Neuronal stem cell (in vitro differentiated cells): ENCODE measurements around the gene COL25A1.

ENCODE experiments used
- DNase-seq: peaks from one replicate; pipeline ENCODE4 v3.0.0-alpha.2; 2013; ENCODE audit warnings: low spot score
- H2AFZ ChIP-seq: one replicate; pipeline ENCODE4 v1.6.1; 2013; ENCODE audit warnings: mild to moderate bottlenecking, low read length, inconsistent platforms
- H2AK5ac ChIP-seq: 2 replicates; pipeline ENCODE4 v1.6.1; 2013; ENCODE audit warnings: low read depth, mild to moderate bottlenecking, inconsistent platforms, low read length, moderate library complexity, mixed read lengths
- H2BK120ac ChIP-seq: 2 replicates; pipeline ENCODE4 v1.6.1; 2013; ENCODE audit warnings: low read depth, mild to moderate bottlenecking, inconsistent platforms, low read length, moderate library complexity, mixed read lengths
- H2BK12ac ChIP-seq: one replicate; pipeline ENCODE4 v1.6.1; 2013; ENCODE audit warnings: low read length, inconsistent platforms
- H2BK15ac ChIP-seq: 2 replicates; pipeline ENCODE4 v1.6.1; 2013; ENCODE audit warnings: mild to moderate bottlenecking, low read length, inconsistent platforms, mixed read lengths
- H2BK5ac ChIP-seq: one replicate; pipeline ENCODE4 v1.6.1; 2013; ENCODE audit warnings: inconsistent platforms, mild to moderate bottlenecking, low read length, moderate library complexity
- H3K14ac ChIP-seq: one replicate; pipeline ENCODE4 v1.6.1; 2013; ENCODE audit warnings: low read length, inconsistent platforms
- H3K18ac ChIP-seq: 2 replicates; pipeline ENCODE4 v1.6.1; 2013; ENCODE audit warnings: low read length, inconsistent platforms
- H3K23ac ChIP-seq: 2 replicates; pipeline ENCODE4 v1.6.1; 2013; ENCODE audit warnings: low read depth, mild to moderate bottlenecking, mixed read lengths, low read length, inconsistent platforms; ENCODE audit not compliant: poor library complexity
- H3K27ac ChIP-seq: replicated peaks from 3 replicates; pipeline ENCODE4 v1.5.1; 2013; ENCODE audit warnings: low read length, inconsistent platforms
- H3K27me3 ChIP-seq, 3 experiments: 2 replicates each; pipeline ENCODE4 v1.6.1; 2013; ENCODE audit warnings: low read length in 3 of 3, mild to moderate bottlenecking in 2 of 3, inconsistent platforms in 1 of 3, low read depth in 1 of 3, mixed read lengths in 1 of 3, moderate library complexity in 1 of 3; ENCODE audit not compliant: control insufficient read depth in 3 of 3, insufficient read depth in 3 of 3
- H3K36me3 ChIP-seq, 2 donors: replicated peaks in 1 of 2; 2 replicates each; pipeline ENCODE4 v1.6.1; 2013; ENCODE audit warnings: low read length in 2 of 2; ENCODE audit not compliant: control insufficient read depth in 2 of 2, insufficient read depth in 2 of 2
- H3K4ac ChIP-seq: 2 replicates; pipeline ENCODE4 v1.6.1; 2013; ENCODE audit warnings: inconsistent platforms, mild to moderate bottlenecking, low read length, moderate library complexity
- H3K4me1 ChIP-seq, 2 donors: 1 replicate in 1 of 2; 2 replicates in 1 of 2; pipeline ENCODE4 v1.6.1; 2013; ENCODE audit warnings: low read length in 2 of 2, low read depth in 1 of 2; ENCODE audit not compliant: control insufficient read depth in 2 of 2, insufficient read depth in 1 of 2
- H3K4me2 ChIP-seq: one replicate; pipeline ENCODE4 v1.6.1; 2013; ENCODE audit warnings: mild to moderate bottlenecking, low read length, inconsistent platforms; ENCODE audit not compliant: insufficient read depth, poor library complexity, severe bottlenecking
- H3K4me3 ChIP-seq, 2 donors: 2 replicates each; pipeline ENCODE4 v1.5.1; 2013; ENCODE audit warnings: low read length in 2 of 2, mild to moderate bottlenecking in 2 of 2, inconsistent platforms in 1 of 2, moderate library complexity in 1 of 2
- H3K79me1 ChIP-seq: one replicate; pipeline ENCODE4 v1.6.1; 2013; ENCODE audit warnings: low read depth, mild to moderate bottlenecking, inconsistent platforms, low read length, moderate library complexity
- H3K9ac ChIP-seq: one replicate; pipeline ENCODE4 v1.6.1; 2013; ENCODE audit warnings: mild to moderate bottlenecking, low read depth, low read length, inconsistent platforms; ENCODE audit not compliant: poor library complexity
- H3K9me3 ChIP-seq, 2 donors: replicated peaks in 1 of 2; 2 replicates each; pipeline versions ENCODE3 to v1.6.1; 2013; ENCODE audit warnings: low read length in 2 of 2, mild to moderate bottlenecking in 2 of 2, inconsistent platforms in 1 of 2, low read depth in 1 of 2, mixed read lengths in 1 of 2, moderate library complexity in 1 of 2; ENCODE audit not compliant: control insufficient read depth in 2 of 2, insufficient read depth in 1 of 2
- H4K8ac ChIP-seq: one replicate; pipeline ENCODE4 v1.6.1; 2013; ENCODE audit warnings: low read depth, mild to moderate bottlenecking, inconsistent platforms, low read length, moderate library complexity
- H4K91ac ChIP-seq: one replicate; pipeline ENCODE4 v1.6.1; 2013; ENCODE audit warnings: low read length, low read depth, mild to moderate bottlenecking, inconsistent platforms; ENCODE audit not compliant: poor library complexity
- WGBS, 2 donors: extraction: QIAGEN DNeasy Blood & Tissue Kit; methylation state at CpG; one replicate each; pipeline ENCODE4 v1.1.7; 2013; ENCODE audit warnings: missing lambda C conversion rate in 2 of 2, mixed read lengths in 1 of 2; ENCODE audit not compliant: insufficient read length in 2 of 2, insufficient replicate concordance in 1 of 2; ENCODE audit errors: extremely low coverage in 2 of 2; 5-methylcytosine and 5-hydroxymethylcytosine counted together

COL25A1 gene

DNA sequence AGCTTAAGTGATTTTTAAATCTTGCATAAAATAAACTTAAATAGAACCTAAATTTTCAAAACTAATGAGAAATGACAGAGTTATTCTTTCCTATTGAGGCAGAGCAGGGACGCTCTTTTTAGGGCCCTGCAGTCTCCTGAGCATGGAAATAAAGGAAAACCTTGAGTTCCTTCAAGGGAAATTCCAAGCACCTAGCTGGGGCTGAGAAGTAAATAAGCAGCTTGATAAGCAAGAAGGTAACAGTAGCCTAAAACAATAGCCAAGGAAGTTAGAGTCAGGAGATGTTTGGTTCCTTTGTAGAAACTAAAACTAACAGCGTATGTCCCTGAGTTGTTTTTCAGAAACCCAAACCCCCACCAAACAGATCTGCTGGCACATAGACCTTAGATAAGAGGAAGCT, 174.6 kb downstream of the COL25A1 start:
- Histone ChIP-seq H3K23ac (no peak overlapping the region), H3K79me1 (no peaks in the 10 kb centered on the region), H2AFZ (no peak overlapping the region), H3K9ac (no peak overlapping the region), H4K8ac (no peak overlapping the region), H3K36me3 (no peaks in the 10 kb centered on the region), H3K27ac (no peak overlapping the region), H3K4me1 (no peaks in the 10 kb centered on the region), H4K91ac (no peak overlapping the region), H3K27me3 (no peaks in the 10 kb centered on the region), H2AK5ac (no peak overlapping the region), H3K4me3 (no peak overlapping the region), H3K14ac (no peak overlapping the region), H3K4ac (no peak overlapping the region), H2BK15ac (no peak overlapping the region), H2BK120ac (no peak overlapping the region), H3K4me2 (no peak overlapping the region), H2BK12ac (no peak overlapping the region), H3K18ac (no peak overlapping the region), H3K9me3 (no peaks in the 10 kb centered on the region), H2BK5ac (no peak overlapping the region)
- WGBS, 2 donors, result no CpG with 5 or more reads among the region's 2 CpGs
- DNase-seq, result no peak

DNA sequence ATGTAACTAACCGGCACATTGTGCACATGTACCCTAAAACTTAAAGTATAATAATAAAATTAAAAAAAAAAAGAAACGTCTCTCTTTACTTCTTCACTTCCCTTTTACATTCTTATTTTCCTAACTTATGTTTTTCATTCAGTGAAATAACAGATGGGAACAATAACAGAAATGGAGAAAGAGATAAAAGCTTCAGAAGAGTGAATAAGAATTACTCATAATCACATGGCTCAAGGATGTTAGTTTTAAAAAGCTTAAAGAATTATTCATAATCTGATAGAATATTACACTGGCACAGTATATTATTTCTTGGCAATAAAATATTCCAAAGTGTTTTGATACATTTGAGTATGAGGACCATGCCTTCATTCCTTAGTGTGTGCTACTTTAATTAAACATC, 175.6 kb downstream of the COL25A1 start:
- H3K79me1 ChIP-seq, result no peaks in the 10 kb centered on the region
- no peak overlapping the region for H3K4me2 ChIP-seq
- DNase-seq, result no peak
- H3K4me1 ChIP-seq, result no peaks in the 10 kb centered on the region
- no peak overlapping the region for H3K9ac ChIP-seq
- no peak overlapping the region for H4K91ac ChIP-seq
- no peak overlapping the region for H2BK5ac ChIP-seq
- H3K36me3 ChIP-seq, result no peaks in the 10 kb centered on the region
- no peak overlapping the region for H2BK120ac ChIP-seq
- H3K4me3 ChIP-seq, result no peak overlapping the region
- H3K9me3 ChIP-seq, result no peaks in the 10 kb centered on the region
- no peaks in the 10 kb centered on the region for H3K27me3 ChIP-seq
- no peak overlapping the region for H2BK15ac ChIP-seq
- H3K14ac ChIP-seq, result no peak overlapping the region
- no peak overlapping the region for H3K18ac ChIP-seq
- H3K23ac ChIP-seq, result no peak overlapping the region
- H2AK5ac ChIP-seq, result no peak overlapping the region
- H3K27ac ChIP-seq, result no peak overlapping the region
- H2AFZ ChIP-seq, result no peak overlapping the region
- WGBS, 2 donors, result 100% methylated on average over 1 of the region's 2 CpGs; no CpG with 5 or more reads in 1 of the 2 donors
- no peak overlapping the region for H3K4ac ChIP-seq
- H2BK12ac ChIP-seq, result no peak overlapping the region
- no peak overlapping the region for H4K8ac ChIP-seq

GRCh38 chr4:109125084-109125483, 177.4 kb downstream of the COL25A1 start:
- Histone ChIP-seq H3K4me2 (no peak overlapping the region), H3K14ac (no peak overlapping the region), H2BK12ac (no peak overlapping the region), H3K9ac (no peak overlapping the region), H3K79me1 (no peaks in the 10 kb centered on the region), H3K23ac (no peak overlapping the region), H2AK5ac (no peak overlapping the region), H4K91ac (no peak overlapping the region), H2AFZ (no peak overlapping the region), H3K36me3 (no peaks in the 10 kb centered on the region), H3K18ac (no peak overlapping the region), H2BK120ac (no peak overlapping the region), H3K27me3 (no peaks in the 10 kb centered on the region), H3K4ac (no peak overlapping the region), H2BK5ac (no peak overlapping the region), H3K4me3 (no peak overlapping the region), H3K27ac (no peak overlapping the region), H3K4me1 (no peaks in the 10 kb centered on the region), H2BK15ac (no peak overlapping the region), H3K9me3 (no peaks in the 10 kb centered on the region), H4K8ac (no peak overlapping the region)
- WGBS, 2 donors, result no CpG with 5 or more reads among the region's 1 CpG
- DNase-seq, result no peak

DNA sequence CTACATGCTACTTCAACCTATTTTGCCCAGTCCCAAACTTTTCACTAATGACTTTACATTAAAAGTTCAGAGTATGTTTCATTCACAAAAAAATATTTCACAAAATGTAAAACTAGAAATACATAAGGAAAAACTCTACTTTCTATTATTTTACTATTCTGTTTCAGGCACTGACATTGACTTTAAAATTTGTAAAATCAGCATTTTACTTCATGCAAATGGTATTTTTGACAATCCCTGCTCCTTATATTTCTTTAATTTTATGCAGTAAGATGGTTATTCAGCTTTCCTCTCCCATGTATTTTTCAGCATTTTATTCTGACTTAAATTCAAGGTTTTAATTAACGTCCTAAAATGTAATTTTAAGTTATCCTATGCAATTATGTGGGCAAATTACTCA, 178.5 kb downstream of the COL25A1 start:
- no CpG with 5 or more reads among the region's 1 CpG for WGBS, 2 donors
- Histone ChIP-seq H2BK12ac (no peak overlapping the region), H3K27ac (no peak overlapping the region), H3K4me3 (no peak overlapping the region), H2AFZ (no peak overlapping the region), H2BK120ac (no peak overlapping the region), H3K9ac (no peak overlapping the region), H3K4me2 (no peak overlapping the region), H3K9me3 (no peaks in the 10 kb centered on the region), H3K27me3 (no peaks in the 10 kb centered on the region), H3K36me3 (no peaks in the 10 kb centered on the region), H3K14ac (no peak overlapping the region), H3K23ac (no peak overlapping the region), H2AK5ac (no peak overlapping the region), H3K4me1 (no peaks in the 10 kb centered on the region), H4K8ac (no peak overlapping the region), H3K79me1 (no peaks in the 10 kb centered on the region), H3K4ac (no peak overlapping the region), H3K18ac (no peak overlapping the region), H4K91ac (no peak overlapping the region), H2BK5ac (no peak overlapping the region), H2BK15ac (no peak overlapping the region)
- DNase-seq, result no peak
